KG1 (cell line): ENCODE results near the gene RENBP.

Experiments
- DNase-seq: peaks from one replicate; lab custom pipeline; 2025; lab: John Stamatoyannopoulos, UW

RENBP gene

DNA sequence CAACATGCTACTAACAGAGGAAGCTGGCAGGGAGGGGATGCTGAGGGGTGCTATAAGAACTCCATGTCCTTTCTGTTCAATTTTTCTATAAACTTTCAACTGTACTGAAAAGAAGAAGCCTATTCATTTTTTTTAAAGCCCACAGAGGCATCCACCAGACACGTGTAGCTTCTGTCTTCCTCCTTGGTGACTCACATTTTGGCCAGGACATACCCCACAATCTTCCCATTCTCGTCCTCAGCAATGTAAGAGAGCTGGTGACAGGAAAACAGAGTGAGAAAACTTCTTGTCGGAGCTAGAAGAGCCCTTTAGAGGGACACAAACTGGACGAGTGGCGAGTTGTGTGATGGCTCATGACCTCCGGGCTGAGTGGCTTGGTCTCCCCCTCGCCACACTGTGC, 10.7 kb downstream of the RENBP start:
- no peak for DNase-seq

- no peak for DNase-seq
Measured at GRCh38 chrX:153932220-153932915, 12.1 kb downstream of the RENBP start.

DNA sequence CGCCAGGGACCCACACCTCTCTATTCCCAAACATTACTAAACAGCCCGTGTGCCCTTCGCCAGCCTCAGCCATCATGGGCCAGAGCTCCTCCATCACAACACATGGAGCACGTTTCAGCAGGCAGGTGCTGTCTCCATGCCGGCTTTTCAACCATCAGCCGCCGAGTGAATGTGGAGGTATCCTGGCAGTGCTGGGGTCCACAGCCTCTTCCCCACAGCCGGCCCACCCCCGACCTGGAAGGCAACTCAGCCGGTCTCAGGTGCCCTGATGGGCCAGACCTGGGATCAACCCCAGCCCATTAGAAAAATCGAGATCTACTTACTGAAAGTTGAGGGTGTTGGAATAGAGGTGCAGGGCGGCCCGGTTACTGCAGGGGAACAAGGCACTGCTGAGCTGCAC, 12.7 kb downstream of the RENBP start:
- DNase-seq = no peak

GRCh38 chrX:153931151-153931550, 13.3 kb downstream of the RENBP start:
- no peak for DNase-seq

- no peak for DNase-seq
Measured at GRCh38 chrX:153930011-153930910, 14.2 kb downstream of the RENBP start.

- DNase-seq = no peak
Measured at GRCh38 chrX:153929576-153929975, 14.9 kb downstream of the RENBP start.

- DNase-seq = no peak
Measured at GRCh38 chrX:153928846-153929245, 15.6 kb downstream of the RENBP start.

- peak; percentile 80 for DNase-seq
Measured at GRCh38 chrX:153927922-153928760, 16.3 kb downstream of the RENBP start.

DNA sequence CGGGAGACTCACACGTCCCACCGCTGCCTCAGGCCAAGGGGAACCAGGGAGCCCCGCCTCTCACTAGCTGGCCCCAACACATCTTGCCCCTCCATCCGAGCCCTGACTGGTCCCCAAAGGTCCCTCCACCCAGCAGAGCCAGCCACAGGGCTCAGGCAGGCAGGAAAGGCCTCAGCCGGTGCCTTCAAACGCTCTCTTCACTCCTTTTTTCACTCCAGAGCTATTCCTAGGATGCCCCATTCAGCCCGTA, 16.8 kb downstream of the RENBP start:
- no peak for DNase-seq

GRCh38 chrX:153926858-153927671, 17.4 kb downstream of the RENBP start:
- peak; percentile 31 for DNase-seq

- DNase-seq = peak; percentile 67
Measured at GRCh38 chrX:153926552-153926857, 17.9 kb downstream of the RENBP start.

DNA sequence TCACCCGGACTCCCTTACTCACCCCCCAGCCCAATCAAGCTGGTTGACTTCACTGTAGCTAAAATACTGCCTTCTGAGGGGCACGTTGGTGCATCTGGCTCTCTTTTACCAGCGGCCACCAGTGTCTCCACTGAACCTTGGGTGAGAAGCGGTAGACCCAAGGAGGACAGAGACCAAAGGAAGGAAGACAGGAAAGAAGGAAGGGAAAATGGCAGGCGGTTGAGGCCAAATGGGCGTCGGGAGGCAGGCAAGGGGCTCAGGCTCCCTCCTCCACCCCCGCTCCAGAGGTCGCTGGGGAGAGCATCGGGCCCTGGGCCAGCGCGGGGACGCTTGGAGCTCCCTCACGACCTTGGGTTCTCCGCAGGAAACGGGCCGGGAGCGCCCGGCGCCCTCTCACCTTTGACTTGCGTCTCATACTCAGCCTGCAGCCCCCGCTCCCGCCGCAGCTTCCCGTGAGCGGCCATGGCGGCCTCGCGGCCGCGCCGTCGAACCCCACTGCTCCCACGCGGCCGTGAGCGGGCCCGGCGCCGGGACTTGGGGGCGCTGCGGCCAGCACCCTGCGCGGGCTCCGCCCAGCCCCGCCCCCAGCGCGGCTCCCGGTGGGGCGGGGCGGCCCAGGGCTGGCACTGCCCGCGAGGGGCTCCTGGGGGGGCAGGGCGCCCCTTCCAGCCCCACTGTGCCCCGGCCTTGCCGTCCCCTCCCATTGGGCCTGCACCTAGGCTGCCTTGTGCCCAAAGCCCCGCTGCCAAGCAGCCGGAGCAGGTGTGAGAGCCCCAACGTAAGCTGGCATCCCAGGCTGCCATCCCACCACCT, 18.5 kb downstream of the RENBP start, which contains the start of gene ARHGAP4:
ARHGAP4 (minus strand) TSS at position 526 of the 813 bp plus-strand sequence; CDS start at position 464, 62 bp downstream.
- DNase-seq = no peak

DNA sequence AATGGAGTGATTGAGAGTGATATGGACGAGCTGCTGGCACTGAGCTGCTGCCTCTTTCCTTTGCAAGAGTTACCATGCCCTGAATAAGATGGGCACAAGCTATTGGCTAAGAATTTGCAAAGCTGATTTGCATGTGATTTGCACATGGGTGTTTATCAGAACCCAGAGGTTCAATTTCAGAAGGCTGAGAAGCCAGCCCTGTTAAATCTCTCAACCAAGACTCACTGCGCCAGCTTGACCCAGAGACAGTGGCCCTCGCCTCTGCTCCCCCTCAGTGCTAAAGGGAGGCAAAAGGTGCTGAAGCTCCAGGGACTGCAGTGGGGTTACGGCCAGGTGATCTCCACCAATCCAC, 19.1 kb downstream of the RENBP start:
- no peak for DNase-seq

DNA sequence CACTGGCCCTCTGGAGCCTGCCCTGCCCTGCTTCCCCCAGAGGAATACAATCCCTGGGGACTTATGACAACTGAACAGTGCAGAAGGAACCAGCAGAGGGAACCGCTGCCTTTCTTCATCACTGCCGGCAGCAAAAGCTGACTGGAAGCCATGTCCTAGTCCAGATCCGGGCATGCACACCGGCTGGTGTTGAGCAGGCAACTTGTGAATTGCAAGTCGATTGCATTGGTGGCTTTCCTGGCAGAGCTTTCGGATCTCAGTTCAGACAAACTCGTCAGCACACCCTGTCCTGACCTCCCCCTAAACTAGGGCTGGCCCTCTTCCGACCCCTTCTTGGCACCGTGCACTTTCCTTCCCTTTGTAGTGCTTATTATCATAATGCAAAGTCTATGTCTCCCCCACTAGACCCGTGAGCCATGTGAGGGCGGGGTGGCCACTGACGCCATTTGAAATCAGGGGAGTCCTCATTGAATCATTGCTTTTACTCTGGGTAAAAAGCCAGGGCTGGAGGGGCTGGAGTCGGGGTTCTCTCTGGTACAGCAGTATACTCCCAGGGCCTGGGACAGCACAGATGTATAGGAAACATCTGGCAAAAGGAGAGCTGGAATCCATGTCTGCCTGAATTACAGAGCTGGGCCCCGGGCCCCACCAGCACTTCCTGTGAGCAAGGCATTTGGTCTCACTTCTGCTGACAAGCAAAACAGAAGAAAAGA, 20.1 kb downstream of the RENBP start:
- no peak for DNase-seq

DNA sequence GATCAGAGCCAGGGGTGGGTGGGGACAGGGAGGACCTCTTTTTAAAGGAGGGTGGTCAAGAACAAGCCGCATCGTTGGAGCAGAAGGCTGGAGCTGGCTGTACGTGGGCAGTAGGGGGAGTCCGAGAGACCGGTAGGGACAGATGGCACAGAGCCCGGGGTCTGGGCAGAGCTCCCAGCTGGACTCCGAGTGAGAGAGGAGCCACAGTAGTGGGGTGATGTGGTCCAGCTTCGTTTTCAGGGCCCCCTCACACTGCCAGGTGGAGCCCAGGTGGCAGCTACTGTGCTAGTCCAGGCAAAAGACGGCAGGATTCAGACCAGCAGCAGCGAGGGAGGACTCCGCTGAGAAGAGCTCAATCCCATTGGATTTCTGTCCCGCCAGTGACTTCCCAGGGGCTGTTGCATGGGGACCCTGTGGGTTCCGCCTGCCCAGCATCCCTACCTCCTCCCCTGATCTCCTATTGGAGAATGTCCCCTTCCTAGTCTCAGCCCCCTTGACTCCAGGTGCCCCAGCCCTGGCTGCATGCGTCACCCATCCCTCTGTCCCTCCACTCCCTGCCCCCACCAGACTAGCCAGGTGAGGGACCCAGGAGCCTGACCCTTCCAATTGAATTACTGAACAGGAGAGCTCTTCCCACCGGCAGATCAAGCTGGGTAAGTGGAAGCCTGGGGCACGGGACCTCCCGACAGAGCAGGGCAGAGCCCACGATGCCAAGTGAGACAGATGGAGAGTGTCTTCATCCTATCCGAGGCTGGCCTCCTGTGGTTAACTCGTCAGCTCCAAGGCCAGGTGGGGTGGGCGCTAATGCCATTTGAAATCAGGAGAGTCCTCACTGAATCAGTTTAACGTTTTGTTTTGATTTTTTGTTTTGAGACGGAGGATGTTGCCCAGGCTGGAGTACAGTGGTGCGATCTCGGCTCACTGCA, 21.2 kb downstream of the RENBP start:
- DNase-seq = no peak

DNA sequence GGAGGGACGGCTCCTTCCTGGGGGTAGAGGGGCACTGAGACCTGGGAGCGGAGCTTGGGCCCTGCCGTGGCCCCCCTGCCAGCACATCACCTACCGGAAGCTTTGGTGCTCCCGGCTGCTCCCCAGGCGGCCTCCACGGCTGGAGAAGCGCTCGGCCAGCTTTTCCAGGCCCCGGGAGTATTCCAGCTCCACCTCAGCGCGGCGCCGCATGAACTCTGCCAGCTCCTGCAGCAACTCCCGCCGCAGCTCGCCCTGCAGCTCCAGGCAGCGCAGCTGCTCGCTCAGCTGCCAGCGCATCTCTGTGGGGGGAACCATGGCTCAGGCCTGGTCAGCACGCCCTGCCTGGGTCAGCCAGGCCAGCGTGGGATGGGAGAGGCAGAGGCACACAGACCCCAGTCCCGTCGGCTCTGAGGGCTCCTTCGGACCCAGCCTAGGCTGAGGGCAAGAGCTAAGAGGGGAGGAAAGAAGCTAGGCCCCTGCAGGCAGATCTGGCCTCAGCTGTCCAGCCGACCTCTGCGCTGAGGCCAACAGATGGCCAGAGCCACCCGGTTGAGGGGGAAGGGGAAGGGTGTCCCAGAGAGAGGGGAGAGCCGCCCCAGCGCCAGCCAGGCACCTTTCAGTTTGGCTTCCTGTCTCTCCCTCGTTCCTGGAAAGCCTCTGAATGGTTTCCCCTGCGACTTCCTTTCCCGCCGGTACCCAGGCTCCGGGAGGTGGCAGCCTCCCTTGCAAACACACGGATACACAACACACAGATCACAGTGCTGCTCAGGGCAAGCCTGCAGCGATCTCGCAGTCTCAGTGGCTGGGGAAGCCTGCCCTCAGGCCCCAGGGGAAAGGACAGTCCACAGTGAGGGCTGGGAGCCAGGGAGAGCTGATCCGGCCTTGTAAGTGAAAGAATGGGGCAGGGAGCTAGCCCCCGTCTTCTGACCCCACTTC, 22.7 kb downstream of the RENBP start:
- DNase-seq = no peak

GRCh38 chrX:153921070-153921469, 23.4 kb downstream of the RENBP start:
- DNase-seq = no peak

- DNase-seq = no peak
Measured at GRCh38 chrX:153920546-153920945, 23.9 kb downstream of the RENBP start.
